ENCODE measurements around the gene C9orf40.

- TF ChIP-seq, protein P1, sequence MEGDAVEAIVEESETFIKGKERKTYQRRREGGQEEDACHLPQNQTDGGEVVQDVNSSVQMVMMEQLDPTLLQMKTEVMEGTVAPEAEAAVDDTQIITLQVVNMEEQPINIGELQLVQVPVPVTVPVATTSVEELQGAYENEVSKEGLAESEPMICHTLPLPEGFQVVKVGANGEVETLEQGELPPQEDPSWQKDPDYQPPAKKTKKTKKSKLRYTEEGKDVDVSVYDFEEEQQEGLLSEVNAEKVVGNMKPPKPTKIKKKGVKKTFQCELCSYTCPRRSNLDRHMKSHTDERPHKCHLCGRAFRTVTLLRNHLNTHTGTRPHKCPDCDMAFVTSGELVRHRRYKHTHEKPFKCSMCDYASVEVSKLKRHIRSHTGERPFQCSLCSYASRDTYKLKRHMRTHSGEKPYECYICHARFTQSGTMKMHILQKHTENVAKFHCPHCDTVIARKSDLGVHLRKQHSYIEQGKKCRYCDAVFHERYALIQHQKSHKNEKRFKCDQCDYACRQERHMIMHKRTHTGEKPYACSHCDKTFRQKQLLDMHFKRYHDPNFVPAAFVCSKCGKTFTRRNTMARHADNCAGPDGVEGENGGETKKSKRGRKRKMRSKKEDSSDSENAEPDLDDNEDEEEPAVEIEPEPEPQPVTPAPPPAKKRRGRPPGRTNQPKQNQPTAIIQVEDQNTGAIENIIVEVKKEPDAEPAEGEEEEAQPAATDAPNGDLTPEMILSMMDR (IDR thresholded peaks at IDR 0.05; ENCODE audit: low read depth, low read length) = no peak
- no peak for TF ChIP-seq POLR2A (IDR thresholded peaks at IDR 0.05; ENCODE audit: extremely low read depth, insufficient read length)
- no peak for TF ChIP-seq MYC (IDR thresholded peaks at IDR 0.05; ENCODE audit: low read depth, low read length)
Observed at GRCh38 chr9:74958587-74958986, 5.9 kb upstream of the C9orf40 start.
